CD4-positive, alpha-beta T cell treated with Interleukin-10 for 1 hour (primary cell): ENCODE results near the gene MPC1.

Experiments
- DNase-seq: peaks from one replicate; pipeline ENCODE4 v3.0.0-alpha.2; 2020

The MPC1 gene

DNA sequence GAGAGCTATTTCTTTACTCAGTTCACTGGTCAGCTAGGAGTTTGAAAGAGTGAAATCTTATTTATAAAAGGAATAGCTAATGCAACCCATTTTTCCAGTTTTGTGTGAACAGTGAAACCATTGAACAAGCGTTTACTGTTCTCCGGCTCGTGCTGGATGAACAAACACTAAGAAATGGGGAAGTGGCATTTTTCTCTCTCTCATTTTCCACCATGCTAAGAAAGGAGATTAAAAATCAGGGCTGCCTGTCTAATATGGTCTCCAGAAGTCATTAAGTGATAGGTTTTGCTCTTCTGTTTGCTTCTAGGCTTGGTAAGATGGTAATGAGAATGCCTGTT lies 39.6 kb downstream of the MPC1 start:
- no peak for DNase-seq

DNA sequence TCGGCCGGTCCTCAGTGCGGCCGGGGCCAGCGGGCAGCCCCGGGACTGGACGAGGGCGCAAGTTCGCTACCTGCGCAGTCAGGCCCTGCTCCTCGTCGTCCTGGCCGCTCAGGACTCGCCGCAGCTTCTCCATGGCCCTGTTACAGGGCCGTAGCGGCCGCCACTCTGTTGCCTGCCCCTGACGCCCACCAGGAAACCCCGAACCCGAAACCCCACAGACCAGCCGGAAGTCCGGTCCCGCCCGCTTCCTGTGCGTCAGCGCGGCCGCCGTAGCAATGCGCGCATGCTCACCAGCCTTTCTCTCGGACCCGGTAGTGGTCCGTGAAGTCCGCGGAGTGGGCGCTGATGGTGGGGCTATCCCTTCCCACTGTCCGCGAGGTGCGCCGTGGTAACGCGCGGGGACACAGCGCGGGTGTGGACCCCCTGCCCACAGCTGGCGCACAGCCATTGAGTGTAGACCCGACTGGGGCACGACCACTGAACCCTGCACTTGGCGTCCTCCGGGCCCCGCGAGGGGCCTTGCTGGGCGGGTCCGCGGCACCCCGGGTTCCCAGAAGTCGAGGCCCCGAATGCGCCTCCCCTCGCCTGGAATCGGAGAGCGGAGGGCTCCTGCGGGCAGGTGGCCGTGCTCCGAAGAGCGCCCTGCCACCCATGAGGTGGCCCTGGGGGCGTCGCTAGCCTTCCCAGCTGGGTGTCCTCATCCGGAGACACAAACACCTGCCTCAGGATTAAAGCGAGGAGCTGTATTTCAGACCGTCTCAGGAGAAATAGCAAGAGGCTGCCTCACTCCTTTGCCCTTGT lies 40.2 kb downstream of the MPC1 start, which contains the start of gene SFT2D1:
Gene SFT2D1 (minus strand): TSS at position 197 of the 801 bp plus-strand sequence. CDS start 64 bp downstream, at position 133.
- DNase-seq: peak; percentile 82

DNA sequence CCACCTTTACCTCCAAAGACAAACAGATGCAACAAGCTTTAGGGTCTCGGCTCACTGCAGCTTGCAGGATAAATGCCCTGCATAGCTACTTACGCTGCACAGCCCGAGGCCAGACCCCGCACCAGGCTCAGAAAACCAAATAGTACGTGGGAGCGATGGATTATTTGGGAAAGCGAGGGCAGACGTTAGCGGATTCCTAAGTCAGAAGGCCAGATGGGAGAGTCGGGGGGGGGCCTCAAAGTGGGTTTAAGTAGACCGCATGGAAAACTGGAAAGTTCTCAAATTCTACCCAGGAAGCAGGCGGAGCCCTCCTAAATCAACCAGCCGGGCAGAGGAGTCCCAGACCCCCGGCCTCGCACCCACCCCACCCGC lies 40.8 kb downstream of the MPC1 start:
- DNase-seq: no peak

DNA sequence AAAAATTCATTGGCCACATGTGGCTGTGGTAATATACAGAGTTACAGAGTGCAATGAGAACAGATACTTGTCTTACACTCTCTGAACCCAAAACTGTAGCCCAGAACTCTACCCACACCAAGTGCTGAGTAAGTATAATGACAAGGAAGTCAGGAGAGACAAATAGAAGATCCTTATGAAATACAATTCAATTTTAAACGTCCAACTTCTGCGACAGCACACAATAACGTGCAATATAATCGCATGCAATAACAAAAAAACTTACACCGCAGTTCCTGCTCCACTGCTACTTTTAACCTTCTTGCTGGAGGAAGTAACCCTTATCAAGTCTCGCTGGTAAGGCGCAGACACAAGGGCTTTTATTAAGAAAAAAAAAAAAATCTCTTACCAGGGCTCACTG lies 41.3 kb downstream of the MPC1 start:
- DNase-seq: peak; percentile 38

DNA sequence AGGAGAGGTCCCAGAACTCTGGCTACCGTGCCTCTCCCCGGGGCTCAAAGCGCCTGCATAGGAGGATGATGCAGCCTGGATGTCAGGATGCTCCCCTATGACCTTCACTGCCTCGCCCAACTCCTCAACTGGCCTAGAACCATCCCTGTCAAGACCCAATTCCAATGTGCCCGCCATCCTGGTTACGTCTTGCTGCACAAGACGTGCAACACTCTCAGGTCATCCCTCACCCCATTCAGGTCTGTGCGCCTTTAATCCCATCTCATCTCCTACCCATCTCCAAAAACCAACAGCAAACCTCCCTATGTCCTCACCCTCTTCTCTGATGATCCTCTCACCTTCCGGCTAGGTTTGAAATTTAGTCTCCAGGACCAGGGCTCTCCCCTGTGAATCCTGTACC lies 43.9 kb downstream of the MPC1 start:
- no peak for DNase-seq

DNA sequence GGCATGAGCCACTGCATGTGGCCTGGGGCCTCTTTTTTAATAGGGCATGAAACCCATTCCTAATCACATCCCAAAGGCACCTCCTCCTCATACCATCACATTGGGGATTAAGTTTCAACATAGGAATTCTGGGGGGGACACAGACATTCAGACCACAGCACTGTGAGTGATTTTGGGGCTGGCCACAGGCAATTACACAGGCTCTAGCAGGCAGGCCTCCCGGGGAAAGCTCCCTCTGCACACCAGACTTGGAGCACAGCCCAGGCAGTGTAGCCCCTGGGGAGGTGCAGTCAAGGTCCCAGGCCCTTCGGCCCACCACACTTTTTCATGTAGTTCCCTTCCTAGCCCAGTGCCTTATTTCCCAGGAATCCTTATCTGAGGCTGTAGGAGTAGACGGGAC lies 45.9 kb downstream of the MPC1 start:
- DNase-seq: no peak

DNA sequence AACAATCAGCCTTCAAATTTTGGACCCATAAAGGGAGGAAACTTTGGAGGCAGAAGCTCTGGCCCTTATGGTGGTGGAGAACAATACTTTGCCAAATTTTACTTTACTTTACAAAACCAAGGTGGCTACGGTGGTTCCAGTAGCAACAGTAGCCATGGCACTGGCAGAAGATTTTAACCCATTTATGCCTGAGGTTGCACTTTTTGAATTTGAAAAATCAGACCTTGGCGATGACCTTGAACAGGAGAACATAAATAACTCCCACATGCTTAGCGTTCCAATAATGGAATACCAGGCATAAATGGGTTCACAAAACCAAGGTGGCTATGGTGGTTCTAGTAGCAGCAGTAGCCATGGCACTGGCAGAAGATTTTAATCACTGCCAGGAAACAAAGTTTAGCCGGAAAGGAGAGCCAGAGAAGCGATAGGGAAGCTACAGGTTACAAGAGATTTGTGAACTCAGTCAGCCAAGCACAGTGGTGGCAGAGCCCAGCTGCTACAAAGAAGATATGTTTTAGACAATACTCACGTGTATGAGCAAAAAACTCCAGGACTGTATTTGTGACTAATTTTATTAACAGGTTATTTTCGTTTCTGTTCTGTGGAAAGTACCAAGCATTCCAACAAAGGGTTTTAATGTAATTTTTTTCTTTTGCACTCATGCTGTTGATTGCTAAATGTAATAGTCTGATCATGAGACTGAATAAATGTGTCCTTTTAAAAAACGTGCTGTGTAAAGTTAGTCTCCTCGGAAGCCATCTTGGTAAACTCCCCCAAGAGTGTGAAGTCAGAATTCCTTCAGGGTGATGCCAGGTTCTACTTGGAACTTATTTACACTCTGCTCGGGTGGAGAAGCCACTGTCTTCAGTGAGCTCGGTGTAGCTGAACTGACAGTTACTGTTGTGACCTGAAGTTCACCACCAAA lies 47.1 kb downstream of the MPC1 start:
- no peak for DNase-seq

DNA sequence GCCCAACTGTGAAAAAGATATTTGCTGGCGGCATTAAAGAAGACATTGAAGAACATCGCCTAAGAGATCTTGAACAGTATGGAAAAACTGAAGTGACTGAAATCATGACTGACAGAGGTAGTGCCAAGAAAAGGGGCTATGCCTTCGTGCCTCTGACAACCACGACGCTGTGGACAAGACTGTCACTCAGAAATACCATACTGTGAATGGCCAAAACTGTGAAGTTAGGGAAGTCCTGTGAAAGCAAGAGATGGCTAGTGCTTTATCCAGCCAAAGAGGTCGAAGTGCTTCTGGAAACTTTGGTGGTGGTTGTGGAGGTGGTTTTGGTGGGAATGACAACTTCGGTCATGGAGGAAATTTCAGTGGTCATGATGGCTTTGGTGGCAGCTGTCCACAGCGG lies 47.9 kb downstream of the MPC1 start:
- DNase-seq: no peak

DNA sequence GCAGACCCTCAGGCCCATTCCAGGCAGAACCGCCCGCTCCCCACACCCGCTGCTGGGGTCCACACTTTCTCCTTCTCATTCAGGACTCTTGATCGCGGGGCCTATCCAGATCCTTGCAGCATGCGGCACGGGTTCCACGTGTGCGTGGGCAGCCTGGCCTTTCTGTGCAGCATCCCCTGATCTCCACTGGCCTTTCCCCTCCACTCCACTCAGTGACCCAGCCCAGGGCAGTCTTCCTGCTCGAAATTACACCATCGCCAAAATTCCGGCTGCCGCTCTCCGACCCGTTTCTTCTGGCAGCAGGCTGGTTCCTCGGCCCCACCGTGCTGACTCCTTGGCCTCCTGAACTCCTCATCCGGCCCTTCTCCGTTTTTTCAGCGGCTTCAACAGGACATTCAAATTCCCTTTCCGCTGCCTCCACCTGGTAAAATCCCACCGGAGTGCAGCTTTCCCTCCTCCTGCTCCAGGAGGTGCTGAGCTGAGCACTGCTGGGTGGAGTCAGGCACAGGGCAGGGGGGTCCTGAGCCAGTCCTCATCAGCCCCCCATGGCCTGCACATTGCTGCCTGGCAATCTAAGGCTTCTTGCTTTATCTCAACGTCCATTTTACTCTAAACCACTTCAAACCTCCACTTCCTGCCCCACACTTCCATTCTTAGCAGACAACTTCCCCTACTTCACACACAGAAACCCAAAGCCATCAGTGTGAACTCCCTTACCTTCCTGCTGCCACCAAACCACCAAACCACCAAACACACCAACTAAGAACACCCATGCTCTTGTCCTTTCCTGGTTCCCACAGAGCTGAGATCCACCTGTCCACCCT lies 49.4 kb downstream of the MPC1 start:
- DNase-seq: peak; percentile 56

DNA sequence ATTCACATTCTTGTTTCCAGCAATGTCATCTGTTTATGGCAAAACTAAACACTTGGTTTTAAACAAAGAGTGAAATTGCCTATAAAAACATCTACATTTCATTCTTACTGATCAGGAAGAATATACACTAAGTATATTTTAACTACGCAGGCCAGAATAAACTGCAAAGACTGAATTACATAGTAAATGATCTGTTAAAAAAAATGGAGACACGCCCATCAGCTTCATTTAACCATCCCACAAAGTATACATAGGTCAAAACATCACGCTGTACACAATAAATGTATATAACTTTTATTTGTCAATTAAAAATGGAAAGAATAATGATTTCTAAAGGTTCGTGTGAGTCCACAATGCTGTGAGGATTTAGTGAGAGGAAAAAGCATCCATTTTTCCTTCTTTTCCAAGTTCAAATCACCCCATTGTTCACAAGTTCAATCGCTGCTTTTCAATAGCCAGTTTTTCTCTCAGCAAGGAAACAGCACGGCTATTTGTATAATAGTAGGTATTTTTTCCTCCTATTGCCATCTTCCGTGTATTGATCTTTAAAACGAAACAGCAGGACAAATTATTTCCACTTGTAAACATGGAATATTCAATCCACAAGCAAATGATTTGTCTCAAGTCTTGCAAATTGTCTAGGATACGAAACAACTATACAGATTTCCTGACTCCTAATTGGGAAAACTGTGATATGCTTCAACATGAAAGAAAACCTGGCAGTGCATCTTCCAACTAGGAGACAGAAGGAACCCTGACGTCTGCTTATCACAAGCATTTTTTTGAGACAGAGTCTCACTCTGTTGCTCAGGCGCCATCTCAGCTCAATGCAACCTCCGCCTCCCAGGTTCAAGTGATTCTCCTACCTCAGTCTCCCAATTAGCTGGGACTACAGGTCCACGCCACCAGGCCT lies 51.0 kb downstream of the MPC1 start:
- DNase-seq: no peak

DNA sequence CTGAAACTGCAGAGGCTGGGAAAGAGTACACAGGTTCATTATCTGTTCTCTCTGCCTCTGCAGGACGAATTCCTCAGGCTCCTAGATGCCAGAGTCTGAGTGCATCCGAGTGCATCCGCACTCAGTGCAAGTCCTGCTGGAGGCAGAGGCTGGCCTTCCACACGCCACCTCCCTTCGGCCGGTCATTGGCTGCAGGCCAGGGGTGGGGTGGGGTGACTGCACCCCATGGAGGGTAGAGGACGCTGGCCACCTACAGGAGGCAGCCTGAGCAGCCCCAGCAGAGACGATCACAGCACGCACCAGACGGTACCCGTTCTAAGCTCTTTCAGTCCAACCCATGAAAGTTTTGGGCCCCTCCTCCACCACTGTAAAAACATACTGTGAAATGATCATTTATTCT lies 52.1 kb downstream of the MPC1 start:
- no peak for DNase-seq

DNA sequence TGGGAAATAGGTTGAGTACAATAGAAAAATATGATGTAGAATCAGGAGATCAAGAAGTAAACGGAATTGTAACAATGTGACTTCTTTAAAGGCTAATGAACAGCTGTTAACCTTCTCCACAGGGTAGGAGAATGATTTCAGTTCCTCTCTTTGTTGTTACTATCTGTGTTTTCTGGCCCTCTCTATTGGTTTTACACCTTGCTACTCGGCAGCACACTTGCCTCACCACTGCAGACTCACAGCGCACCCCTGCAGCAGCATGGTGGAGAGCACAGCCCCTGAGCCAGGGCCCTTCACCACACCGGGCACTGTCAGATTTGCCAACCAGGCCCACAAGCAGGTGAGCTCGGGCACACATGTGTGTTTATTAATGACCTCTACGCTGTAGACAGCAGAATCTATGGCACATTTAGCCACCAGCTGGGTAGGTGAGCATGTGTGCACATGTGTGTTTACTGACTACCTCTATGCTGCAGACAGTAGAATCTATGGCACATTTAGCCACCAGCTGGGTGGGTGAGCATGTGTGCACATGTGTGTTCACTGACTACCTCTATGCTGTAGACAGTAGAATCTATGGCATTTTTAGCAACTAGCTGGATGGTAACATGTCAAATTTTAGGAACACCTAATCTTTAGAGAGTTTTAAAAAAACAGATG lies 57.2 kb downstream of the MPC1 start:
- no peak for DNase-seq

DNA sequence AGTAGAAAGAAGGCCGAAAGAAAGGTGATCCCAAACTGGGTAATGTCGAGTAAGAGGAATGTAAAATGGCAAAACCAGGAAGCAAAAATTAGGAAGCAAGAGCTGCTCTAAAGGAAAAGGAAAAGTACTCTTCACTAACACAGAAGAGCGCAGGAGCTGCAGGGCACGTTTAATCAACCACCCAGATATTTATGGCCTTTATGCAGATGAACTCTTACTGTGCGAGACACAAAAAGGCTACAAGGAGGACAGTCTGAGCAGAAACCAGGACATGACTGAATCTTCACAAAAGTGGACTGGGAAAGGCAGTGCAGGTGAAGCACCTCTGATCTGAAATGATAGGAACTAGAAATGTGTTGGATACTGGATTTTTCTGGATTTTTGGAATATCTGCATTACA lies 59.3 kb downstream of the MPC1 start:
- DNase-seq: no peak

DNA sequence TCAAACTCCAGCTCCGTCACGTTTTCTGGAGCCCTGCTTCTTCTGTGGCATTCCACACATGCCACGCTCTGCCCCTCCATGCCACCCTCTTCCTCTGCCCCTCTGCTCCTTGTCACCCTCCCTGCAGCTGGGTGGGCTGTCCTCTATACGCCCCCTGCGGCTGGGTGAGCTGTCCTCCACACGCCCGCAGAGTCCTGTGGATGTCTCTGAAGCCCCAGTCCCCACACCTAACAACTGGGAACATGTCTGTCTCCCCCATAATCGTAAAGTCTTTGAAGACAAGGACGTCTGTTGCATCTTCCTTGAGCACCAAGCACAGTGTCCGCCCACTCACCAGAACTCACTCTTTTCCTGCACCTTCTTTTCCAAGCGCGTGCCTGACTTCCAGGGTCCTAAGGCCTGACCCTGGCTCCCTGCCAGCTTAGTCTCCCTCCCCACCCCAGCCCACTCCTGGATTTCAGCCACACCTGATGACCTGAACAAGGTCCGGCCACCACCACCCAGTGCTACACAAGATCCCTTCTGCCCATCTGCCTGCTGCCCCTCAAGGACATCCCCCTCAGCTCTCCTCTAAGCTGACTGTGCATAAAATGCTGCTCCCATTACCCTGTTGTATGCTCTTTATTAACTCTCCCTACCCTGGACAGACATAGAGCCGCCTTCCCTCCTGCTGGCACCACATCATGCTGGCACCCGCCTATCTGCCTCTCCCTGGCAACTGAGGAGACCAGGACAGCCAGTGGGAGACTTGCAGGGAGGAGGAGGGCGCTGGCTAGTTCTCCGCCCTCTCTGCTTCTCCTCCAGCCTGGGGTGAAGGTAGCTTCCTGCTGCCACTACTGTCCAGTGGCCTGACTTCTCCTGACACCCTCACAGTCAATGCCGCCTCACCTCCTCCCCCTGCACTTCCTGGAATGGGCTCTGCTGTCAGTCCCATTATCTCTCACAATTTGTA lies 63.8 kb downstream of the MPC1 start:
- no peak for DNase-seq

DNA sequence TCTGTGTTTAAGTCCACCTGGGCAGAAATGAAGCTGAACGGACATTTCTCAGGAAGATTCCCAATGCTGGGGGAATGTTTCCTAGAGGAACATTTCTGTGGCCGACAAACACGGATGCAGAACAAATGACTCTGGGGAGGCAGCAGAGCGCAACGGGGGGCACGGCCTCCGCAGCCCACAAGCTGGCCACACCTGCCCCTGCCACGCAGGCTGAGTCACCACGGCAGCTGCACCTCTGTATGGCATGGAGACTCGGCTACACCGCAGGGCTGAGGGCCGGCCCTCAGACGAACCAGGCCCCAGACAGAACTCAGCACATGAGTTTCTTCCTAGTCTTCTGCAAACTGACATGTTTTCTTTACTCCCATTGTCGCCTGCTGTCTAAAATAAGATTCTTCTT lies 64.5 kb downstream of the MPC1 start:
- DNase-seq: no peak

DNA sequence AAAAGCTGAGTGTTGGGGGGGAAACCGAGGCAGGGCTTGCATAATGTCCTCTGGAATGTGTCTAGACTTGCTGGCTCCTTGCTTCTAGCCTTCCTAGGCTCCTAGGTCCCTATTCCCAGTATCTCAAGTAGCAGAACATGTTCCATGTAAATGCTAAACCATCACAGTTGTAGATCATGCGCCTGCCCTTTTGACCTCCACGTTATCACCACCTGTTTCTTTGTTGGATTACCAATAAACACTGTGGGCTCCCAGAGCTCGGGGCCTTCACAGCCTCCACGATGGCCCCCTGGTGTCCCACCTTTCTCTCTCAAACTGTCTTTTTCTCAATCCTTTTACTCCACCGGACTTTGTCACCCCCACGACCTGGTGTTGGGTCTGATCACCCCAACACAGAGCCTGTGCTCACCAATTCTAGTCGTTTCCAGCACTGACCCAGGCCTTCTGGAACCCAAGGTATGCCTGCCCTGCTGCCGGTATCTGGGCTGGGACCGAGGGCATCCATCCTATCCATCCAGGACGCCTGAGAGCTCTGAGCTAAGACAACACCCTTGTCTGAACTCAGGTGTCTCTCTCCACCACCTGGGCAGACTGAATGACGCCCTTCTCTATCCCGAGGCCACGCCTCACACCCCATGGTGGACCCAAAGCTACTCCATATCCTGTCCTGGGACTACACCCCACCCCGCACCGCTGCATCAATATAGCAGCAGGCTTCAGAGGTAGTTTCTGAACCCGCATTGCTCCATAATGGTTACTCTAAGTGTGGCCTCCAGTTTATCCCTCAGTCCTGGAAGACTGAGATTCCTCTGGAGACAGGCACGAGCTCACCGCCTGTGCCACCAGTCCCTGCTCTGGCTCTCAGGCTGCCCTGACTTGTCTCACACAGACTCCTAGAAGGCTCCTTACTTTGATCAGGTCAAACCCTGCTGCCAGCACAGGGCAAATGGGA lies 65.2 kb downstream of the MPC1 start:
- no peak for DNase-seq

DNA sequence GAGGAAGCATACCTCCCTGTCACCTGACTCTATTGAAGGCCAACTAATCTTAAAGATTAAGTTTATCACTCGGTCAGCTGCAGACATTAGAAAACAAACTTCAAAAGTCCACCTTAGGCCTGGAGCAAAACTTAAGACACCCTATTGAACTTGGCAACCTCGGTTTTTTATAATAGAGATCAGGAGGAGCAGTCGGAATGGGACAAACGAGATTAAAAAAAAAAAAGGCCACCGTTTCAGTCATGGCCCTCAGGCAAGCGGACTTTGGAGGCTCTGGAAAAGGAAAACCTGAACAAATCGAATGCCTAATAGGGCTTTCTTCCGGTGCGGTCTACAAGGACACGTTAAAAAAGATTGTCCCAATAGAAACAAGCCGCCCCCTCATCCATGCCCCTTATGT lies 67.3 kb downstream of the MPC1 start:
- DNase-seq: no peak
